ENCODE results near the gene MGAT3.

- TF ChIP-seq CTCF (conservative IDR thresholded peaks at IDR 0.05; ENCODE audit: low read length) (no peak), EZH2phosphoT487 (IDR thresholded peaks at IDR 0.05; ENCODE audit: borderline replicate concordance, low read depth, low read length) (no peak)
Observed at GRCh38 chr22:39468487-39469325, 11.9 kb downstream of the MGAT3 start.

Data from OCI-LY7 (cell line).